ENCODE results near the gene LRIF1. TPM values are rescaled to one million over a fixed set of nuclear protein-coding genes. Genes with fewer than 3 reads are reported as not detected.

The LRIF1 gene
- total and polyA plus RNA-seq, 8 donors, result 1.9 to 5.4 (median 3.1) TPM

DNA sequence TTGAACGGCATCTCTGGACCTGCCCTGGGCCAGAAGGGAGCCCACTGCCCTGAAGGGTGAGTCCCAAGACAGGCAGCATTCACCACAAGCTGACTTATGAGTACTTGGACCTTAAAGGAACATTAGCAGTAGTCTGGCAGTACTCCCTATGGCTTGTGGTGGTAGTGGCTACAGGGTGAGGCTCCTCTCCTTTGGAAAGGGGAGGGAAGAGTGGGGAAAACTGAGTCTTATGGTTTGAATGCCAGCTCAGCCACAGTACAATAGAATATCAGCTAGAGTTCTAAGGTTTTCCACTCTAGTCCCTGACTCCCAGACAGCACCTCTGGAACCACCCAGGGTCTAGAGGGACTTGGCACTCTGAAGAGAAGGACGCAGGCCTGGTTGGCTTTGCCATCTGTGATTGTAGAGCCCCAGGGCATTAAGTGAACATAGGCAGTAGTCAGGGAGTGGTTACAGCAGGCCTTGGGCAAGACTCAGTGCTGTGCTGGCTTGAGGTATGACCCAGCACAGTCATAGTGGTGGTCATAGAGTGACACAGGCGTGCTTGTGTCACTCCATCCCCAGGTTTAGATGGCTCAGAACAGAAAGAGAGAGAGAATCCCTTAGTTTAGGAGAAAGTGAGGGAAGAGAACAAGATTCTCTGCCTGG lies 59.7 kb downstream of the LRIF1 start:
- H3K27me3 ChIP-seq, result no peaks in the 10 kb centered on the region
- WGBS, 2 donors, result 60 to 72% methylated on average over 3 of the region's 3 CpGs
- TF ChIP-seq, protein P1, sequence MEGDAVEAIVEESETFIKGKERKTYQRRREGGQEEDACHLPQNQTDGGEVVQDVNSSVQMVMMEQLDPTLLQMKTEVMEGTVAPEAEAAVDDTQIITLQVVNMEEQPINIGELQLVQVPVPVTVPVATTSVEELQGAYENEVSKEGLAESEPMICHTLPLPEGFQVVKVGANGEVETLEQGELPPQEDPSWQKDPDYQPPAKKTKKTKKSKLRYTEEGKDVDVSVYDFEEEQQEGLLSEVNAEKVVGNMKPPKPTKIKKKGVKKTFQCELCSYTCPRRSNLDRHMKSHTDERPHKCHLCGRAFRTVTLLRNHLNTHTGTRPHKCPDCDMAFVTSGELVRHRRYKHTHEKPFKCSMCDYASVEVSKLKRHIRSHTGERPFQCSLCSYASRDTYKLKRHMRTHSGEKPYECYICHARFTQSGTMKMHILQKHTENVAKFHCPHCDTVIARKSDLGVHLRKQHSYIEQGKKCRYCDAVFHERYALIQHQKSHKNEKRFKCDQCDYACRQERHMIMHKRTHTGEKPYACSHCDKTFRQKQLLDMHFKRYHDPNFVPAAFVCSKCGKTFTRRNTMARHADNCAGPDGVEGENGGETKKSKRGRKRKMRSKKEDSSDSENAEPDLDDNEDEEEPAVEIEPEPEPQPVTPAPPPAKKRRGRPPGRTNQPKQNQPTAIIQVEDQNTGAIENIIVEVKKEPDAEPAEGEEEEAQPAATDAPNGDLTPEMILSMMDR (IDR thresholded peaks at IDR 0.05), result no peak
- no peaks in the 10 kb centered on the region for H3K9me3 ChIP-seq
- no peaks in the 10 kb centered on the region for H3K36me3 ChIP-seq
- no peak overlapping the region for H3K4me3 ChIP-seq
- H3K4me1 ChIP-seq, result no peaks in the 10 kb centered on the region
- ATAC-seq (no peak), DNase-seq (no peak), FAIRE-seq (no peak)
- H3K27ac ChIP-seq, result no peak overlapping the region
- intact Hi-C loops (cut with DNase I), result no loop called here

DNA sequence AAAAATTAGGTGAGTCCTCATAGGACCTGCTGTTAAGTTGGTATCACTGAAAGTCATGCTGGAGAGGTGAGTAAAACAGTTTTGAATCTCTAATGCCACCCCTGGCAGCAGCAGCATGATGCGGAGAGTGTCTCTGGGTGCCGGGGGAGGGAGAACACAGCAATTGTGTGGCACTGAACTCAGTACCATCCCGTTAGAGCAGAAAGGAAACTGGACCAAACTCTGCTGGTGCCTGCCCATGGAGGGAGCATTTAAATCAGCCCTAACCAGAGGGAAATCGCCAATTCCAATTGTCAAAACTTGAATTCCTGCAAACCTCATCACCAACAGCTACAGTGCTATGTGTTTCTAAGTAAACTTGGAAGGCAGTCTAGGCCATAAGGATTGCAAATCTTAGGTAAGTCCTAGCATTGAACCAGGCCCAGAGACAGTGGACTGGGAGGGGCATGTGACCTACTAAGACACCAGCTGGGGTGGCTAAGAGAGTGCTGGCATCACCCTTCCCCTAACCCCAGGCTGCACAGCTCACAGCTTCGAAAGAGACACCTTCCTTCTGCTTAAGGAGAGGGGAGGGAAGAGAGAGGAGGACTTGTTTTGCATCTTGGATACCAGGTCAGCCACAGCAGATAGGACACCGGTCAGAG lies 60.8 kb downstream of the LRIF1 start:
- no peaks in the 10 kb centered on the region for H3K36me3 ChIP-seq
- no peak overlapping the region for H3K27ac ChIP-seq
- FAIRE-seq (no peak), ATAC-seq (no peak), DNase-seq (no peak)
- intact Hi-C loops (cut with DNase I), result no loop called here
- no peaks in the 10 kb centered on the region for H3K27me3 ChIP-seq
- no peak overlapping the region for H3K4me3 ChIP-seq
- no peaks in the 10 kb centered on the region for H3K9me3 ChIP-seq
- no peaks in the 10 kb centered on the region for H3K4me1 ChIP-seq
- WGBS, 2 donors, result 65 to 79% methylated on average over 6 of the region's 6 CpGs
- TF ChIP-seq, protein P1 (IDR thresholded peaks at IDR 0.05), result no peak

DNA sequence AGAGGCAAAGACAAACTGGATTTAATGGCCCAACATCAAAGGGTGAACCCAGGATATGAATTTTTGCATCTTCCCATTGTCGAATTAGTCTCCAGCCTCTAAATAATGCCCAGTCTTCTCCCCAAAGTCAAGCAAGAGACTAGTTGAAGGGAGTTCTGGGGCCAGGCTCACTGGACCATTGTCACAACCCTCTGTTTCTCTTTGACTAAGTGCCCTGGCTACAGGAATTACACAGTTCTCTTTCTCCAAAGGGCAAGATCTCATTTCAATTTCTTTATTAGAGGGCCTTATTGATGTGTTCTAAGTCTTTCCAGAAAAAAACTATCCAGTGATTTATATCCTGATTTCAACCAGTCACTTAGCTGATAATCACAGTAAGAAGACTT lies 64.3 kb downstream of the LRIF1 start:
- no peak for ATAC-seq
- WGBS, 2 donors, result 32 to 40% methylated on average over 1 of the region's 1 CpG
- intact Hi-C loops (cut with DNase I), result no loop called here
- no peaks in the 10 kb centered on the region for H3K9me3 ChIP-seq
- no peaks in the 10 kb centered on the region for H3K27me3 ChIP-seq
- H3K4me3 ChIP-seq, result no peak overlapping the region
- no peaks in the 10 kb centered on the region for H3K36me3 ChIP-seq
- FAIRE-seq, result no peak
- H3K27ac ChIP-seq, result no peak overlapping the region
- no peaks in the 10 kb centered on the region for H3K4me1 ChIP-seq
- TF ChIP-seq, protein P1 (IDR thresholded peaks at IDR 0.05), result no peak
- DNase-seq, result no peak

DNA sequence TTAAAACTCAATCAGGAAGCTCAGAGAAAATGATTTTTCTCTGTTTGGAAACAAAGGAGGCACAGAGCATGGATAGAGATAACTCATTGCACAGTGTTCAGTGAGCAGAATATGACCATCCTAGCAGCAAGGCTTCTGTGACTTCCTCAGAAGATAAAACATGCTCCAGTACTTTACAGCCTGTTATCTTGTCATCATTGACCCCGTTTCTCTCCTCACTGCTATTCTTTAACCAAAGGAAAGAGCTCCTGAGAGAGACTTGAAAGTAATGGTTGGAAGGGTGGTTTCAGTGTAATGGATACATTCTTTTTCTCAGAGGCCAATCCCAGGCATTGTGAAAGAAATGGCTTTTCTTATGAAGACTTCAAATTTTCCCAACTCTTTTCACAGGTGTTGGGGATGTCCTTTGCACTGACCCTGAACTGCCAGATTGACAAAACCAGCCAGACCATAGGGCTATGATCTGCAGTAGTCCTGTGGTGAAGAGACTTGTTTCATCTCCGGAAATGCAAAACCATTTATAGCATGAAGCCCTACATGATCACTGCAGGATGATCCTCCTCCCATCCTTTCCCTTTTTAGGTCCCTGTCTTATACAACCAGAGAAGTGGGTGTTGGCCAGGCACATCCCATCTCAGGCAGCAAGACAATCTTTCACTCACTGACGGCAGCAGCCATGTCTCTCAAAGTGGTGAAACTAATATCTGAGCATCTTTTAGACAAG lies 64.8 kb downstream of the LRIF1 start:
- ATAC-seq, result no peak
- Histone ChIP-seq H3K4me1 (no peaks in the 10 kb centered on the region), H3K4me3 (no peak overlapping the region), H3K36me3 (no peaks in the 10 kb centered on the region), H3K27me3 (no peaks in the 10 kb centered on the region), H3K9me3 (no peaks in the 10 kb centered on the region), H3K27ac (no peak overlapping the region)
- DNase-seq, result no peak
- intact Hi-C loops (cut with DNase I), result no loop called here
- 63 to 65% methylated on average over 3 of the region's 3 CpGs for whole genome bisulfite sequencing, 2 donors
- FAIRE-seq, result no peak
- TF ChIP-seq, protein P1 (IDR thresholded peaks at IDR 0.05), result no peak

DNA sequence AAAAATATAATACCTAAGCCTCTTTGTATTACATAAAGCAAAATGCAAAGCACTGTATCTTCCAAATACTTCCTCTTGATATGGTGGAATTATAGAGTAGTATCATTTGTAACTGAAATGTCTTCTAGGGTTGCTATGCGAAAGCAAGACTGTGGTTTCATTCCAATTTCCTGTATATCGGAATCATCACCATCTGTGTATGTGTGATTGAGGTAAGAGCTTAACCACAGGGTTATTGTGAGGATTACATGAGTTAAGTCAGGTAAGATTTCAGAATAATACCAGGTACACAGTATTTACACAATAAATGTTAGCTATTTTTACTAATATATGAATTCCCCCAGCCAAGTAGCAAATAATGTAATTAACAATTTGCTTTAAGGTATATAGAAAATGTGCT lies 66.0 kb downstream of the LRIF1 start:
- Histone ChIP-seq H3K9me3 (no peaks in the 10 kb centered on the region), H3K4me1 (no peaks in the 10 kb centered on the region), H3K27ac (no peak overlapping the region), H3K27me3 (no peaks in the 10 kb centered on the region), H3K36me3 (no peaks in the 10 kb centered on the region), H3K4me3 (no peak overlapping the region)
- TF ChIP-seq, protein P1 (IDR thresholded peaks at IDR 0.05), result no peak
- no peak for FAIRE-seq
- intact Hi-C loops (cut with DNase I), result no loop called here
- 75 to 85% methylated on average over 2 of the region's 2 CpGs for WGBS, 2 donors
- no peak for ATAC-seq
- DNase-seq, result no peak

Data from pancreas (tissue), 10 donors.